HEK293T (cell line): Measurements from ENCODE around the gene SLX4.
A peak's percentile ranks its signal among the peaks of the same experiment; 100 is the strongest.
"Not testable (repeated sequence)": the region's sequence is repeated elsewhere in the genome, so short reads cannot be mapped to it uniquely, and the experiment has no call there.

Experiments used
- CTCF ChIA-PET: fragments of 350-600 bp; formaldehyde crosslinking; extraction: SDS; loops from one replicate; lab custom pipeline; 2021; ENCODE audit warnings: antibody characterized with exemption, inconsistent platforms; lab: Yijun Ruan, JAX
- POLR2A ChIA-PET: fragments of 350-600 bp; formaldehyde crosslinking; extraction: SDS; loops from one replicate; lab custom pipeline; 2020; ENCODE audit warnings: antibody characterized with exemption, inconsistent platforms; lab: Yijun Ruan, JAX
- DNase-seq: peaks from one replicate; pipeline ENCODE4 v3.0.0; 2012; ENCODE audit warnings: mixed read lengths; ENCODE audit errors: extremely low spot score
- ARNT ChIP-seq: fragments of 450-650 bp; IDR thresholded peaks from 2 replicates; pipeline ENCODE4 v1.6.1; 2017; ENCODE audit warnings: mild to moderate bottlenecking
- BHLHE40 ChIP-seq: fragments of 450-650 bp; IDR thresholded peaks from 2 replicates; pipeline ENCODE4 v1.6.1; 2016; ENCODE audit warnings: mild to moderate bottlenecking, moderate library complexity, borderline replicate concordance
- CTBP1 ChIP-seq: fragments of 450-650 bp; IDR thresholded peaks from 2 replicates; pipeline ENCODE4 v1.6.1; 2016; ENCODE audit warnings: borderline replicate concordance
- ELF4 ChIP-seq: fragments of 450-650 bp; IDR thresholded peaks from 2 replicates; pipeline ENCODE4 v1.6.1; 2017; ENCODE audit warnings: antibody characterized with exemption
- FOXA1 ChIP-seq: fragments of 450-650 bp; IDR thresholded peaks from 2 replicates; pipeline ENCODE4 v1.6.1; 2016; ENCODE audit warnings: mild to moderate bottlenecking
- FOXK2 ChIP-seq: fragments of 450-650 bp; IDR thresholded peaks from 2 replicates; pipeline ENCODE4 v1.6.1; 2016; ENCODE audit warnings: mild to moderate bottlenecking
- FOXM1 ChIP-seq: fragments of 450-650 bp; IDR thresholded peaks from 2 replicates; pipeline ENCODE4 v1.6.1; 2017; ENCODE audit warnings: mild to moderate bottlenecking, borderline replicate concordance
- HDGF ChIP-seq: fragments of 450-650 bp; IDR thresholded peaks from 2 replicates; pipeline ENCODE4 v1.6.1; 2017; ENCODE audit warnings: antibody characterized with exemption, borderline replicate concordance
- L3MBTL2 ChIP-seq: fragments of 450-650 bp; conservative IDR thresholded peaks from 2 replicates; pipeline ENCODE4 v1.6.1; 2016; ENCODE audit warnings: mild to moderate bottlenecking
- LEF1 ChIP-seq: fragments of 450-650 bp; IDR thresholded peaks from 2 replicates; pipeline ENCODE4 v1.6.1; 2017; ENCODE audit warnings: mild to moderate bottlenecking, borderline replicate concordance
- NFRKB ChIP-seq: fragments of 450-650 bp; IDR thresholded peaks from 2 replicates; pipeline ENCODE4 v1.6.1; 2016; ENCODE audit warnings: mild to moderate bottlenecking, moderate library complexity
- SP1 ChIP-seq: fragments of 450-650 bp; IDR thresholded peaks from 2 replicates; pipeline ENCODE4 v1.6.1; 2017
- SUZ12 ChIP-seq: fragments of 450-650 bp; IDR thresholded peaks from 2 replicates; pipeline ENCODE4 v1.6.1; 2016; ENCODE audit warnings: mild to moderate bottlenecking
- TARDBP ChIP-seq: fragments of 450-650 bp; IDR thresholded peaks from 2 replicates; pipeline ENCODE4 v1.6.1; 2016
- ZNF384 ChIP-seq: fragments of 450-650 bp; IDR thresholded peaks from 2 replicates; pipeline ENCODE4 v1.6.1; 2016
- TF ChIP-seq, protein P1 (sequence below): fragments of 450-650 bp; IDR thresholded peaks from 2 replicates; pipeline ENCODE4 v1.6.1; 2016

Gene SLX4

GRCh38 chr16:3623642-3624041 is 12.2 kb upstream of the SLX4 start:
- CTCF ChIA-PET, result no interaction called here
- TF ChIP-seq NFRKB (no peak), SP1 (no peak), TARDBP (no peak), BHLHE40 (no peak), LEF1 (no peak), ARNT (no peak), SUZ12 (no peak), CTBP1 (no peak), FOXM1 (no peak), L3MBTL2 (no peak), ZNF384 (no peak), FOXK2 (no peak), ELF4 (no peak), HDGF (no peak), FOXA1 (no peak)
- TF ChIP-seq, protein P1, sequence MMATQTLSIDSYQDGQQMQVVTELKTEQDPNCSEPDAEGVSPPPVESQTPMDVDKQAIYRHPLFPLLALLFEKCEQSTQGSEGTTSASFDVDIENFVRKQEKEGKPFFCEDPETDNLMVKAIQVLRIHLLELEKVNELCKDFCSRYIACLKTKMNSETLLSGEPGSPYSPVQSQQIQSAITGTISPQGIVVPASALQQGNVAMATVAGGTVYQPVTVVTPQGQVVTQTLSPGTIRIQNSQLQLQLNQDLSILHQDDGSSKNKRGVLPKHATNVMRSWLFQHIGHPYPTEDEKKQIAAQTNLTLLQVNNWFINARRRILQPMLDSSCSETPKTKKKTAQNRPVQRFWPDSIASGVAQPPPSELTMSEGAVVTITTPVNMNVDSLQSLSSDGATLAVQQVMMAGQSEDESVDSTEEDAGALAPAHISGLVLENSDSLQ, result no peak
- DNase-seq, result no peak
- POLR2A ChIA-PET, result no interaction called here

DNA sequence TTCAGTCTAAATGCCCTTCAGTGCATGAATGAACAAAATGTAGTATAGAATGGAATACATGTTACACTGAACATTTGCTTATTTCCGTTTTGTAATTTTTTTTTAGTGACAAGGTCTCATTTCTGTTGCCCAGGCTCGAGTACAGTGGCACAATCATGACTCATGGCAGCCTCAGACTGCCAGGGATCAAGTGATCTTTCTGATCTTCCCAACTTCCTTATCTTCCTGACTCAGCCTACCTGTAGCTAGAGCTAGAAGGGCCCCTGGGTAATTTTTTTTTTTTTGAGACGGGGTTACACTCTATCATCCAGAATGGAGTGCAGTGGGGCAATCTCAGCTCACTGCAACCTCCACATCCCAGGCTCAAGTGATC is 7.3 kb upstream of the SLX4 start:
- no peak for DNase-seq
- CTCF ChIA-PET, result no interaction called here
- POLR2A ChIA-PET, result no interaction called here

GRCh38 chr16:3612510-3613466 is 1.4 kb upstream of the SLX4 start:
- POLR2A ChIA-PET, result interaction anchor here (1.1 kb wide), 1 partner anchor 56 kb away, joined by 3 read pairs; no protein-coding TSS in a partner anchor
- TF ChIP-seq FOXM1 (no peak), FOXA1 (no peak), SUZ12 (no peak)
- CTCF ChIA-PET, result no interaction called here
- DNase-seq, result no peak

More for the DNA sequence above, 7.3 kb upstream of the SLX4 start:
- TF ChIP-seq FOXA1, result no peak

GRCh38 chr16:3610698-3611145 is 684 bp downstream of the SLX4 start:
- no peak for TF ChIP-seq FOXK2
- peak; percentile 18 for TF ChIP-seq L3MBTL2
- DNase-seq, result no peak
- ChIA-PET POLR2A (no interaction called here), CTCF (no interaction called here)

DNA sequence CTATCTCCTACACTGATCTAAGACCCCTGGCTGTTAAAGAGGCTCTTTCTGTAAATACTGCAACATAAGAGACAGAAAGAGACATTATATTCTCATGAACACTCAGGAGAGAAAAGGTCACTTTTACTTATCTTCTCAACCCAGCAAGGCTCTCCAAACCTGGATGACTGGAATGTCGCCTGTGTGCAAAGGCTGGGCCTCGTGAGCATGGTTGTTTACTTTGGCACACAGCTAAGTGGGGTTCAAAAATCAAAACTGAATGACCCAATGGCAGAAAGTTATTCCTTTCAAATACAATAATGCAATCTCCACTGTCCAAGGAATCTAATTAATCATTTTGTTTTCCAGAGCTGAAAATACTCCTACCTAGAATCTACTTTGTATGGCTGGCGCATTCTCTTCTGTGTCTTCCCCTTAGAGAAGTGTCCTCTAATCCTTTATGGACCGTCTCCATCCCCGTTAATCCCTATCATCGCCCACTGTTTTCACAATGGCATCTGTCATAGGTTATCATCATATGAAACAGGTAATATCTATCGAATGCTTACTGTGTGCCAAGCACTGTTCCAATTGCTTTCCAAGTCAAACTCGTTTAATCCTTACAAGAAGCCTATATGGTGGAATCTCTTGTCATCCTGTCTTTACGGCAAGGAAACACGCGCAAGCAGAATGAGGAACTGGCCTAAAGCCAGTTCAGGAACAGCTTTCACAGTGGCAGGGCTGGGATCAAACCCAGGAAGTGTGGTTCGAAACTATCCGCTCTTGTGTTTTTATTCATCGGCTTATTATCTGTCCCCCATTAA is 1.3 kb downstream of the SLX4 start:
- TF ChIP-seq HDGF (no peak), SP1 (no peak), ELF4 (no peak), LEF1 (no peak), TARDBP (no peak), BHLHE40 (no peak), SUZ12 (no peak), FOXA1 (no peak), ZNF384 (no peak), NFRKB (no peak), L3MBTL2 (no peak), FOXM1 (no peak)
- TF ChIP-seq, protein P1, result no peak
- ChIA-PET POLR2A (no interaction called here), CTCF (no interaction called here)
- no peak for DNase-seq

- DNase-seq, CTCF ChIA-PET, POLR2A ChIA-PET: not testable (repeated sequence)
Observed at GRCh38 chr16:3608976-3609375, 2.4 kb downstream of the SLX4 start.

- POLR2A ChIA-PET, result interaction anchor here (0.6 kb wide), 1 partner anchor 46 kb away, joined by 3 read pairs; no protein-coding TSS in a partner anchor
- TF ChIP-seq BHLHE40 (no peak), HDGF (no peak), TARDBP (no peak), LEF1 (no peak), FOXA1 (no peak), SUZ12 (no peak), CTBP1 (no peak)
- CTCF ChIA-PET, result no interaction called here
- no peak for DNase-seq
Observed at GRCh38 chr16:3608069-3608468, 3.3 kb downstream of the SLX4 start.
